HG03066 (cell line): ENCODE results near the gene PTGES.

Experiments used
- ATAC-seq: cut with Tn5 transposase; IDR thresholded peaks from one replicate; pipeline ENCODE4 v1.9.1; 2021; ENCODE audit warnings: low read depth; ENCODE audit not compliant: unreplicated experiment

Gene PTGES

DNA sequence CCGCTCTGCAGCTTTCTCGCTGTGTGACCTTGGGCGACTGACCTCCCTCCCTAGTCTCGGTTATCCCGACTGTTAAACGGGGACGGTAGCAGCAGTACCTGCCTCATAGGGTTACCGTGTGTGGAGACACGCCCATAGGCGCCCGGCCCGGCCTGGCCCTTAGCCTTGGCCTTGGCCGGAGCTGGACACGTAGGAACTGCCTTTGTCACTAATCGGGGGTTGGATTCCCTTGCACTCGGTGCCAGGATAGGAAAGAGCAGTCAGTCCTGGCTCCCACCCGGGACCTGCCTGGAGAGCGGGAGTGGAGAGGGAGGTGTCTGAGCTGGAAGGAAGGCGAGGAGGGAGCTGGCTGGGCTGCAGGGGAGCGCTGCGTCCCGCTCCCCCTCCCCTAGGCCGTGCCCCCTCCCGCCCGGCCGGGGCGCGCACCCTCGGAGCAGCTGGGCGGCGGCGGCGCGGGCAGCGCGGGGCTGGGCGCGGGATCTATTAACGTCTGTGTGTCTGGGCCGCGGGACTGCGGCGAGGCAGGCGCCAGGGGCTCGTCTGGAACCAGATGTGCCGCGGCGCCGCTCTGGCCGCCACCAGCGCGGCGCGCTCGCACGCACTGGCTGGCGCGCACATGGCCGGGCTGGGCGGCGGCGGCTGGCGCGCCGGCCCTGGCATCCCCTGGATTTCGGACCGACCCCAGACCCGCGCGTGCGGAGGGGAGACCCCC lies 55.7 kb downstream of the PTGES start:
- ATAC-seq: no peak

GRCh38 chr9:129695870-129696269 lies 57.0 kb downstream of the PTGES start:
- ATAC-seq: no peak

- no peak for ATAC-seq
These were observed 58.6 kb downstream of the PTGES start for GRCh38 chr9:129694243-129694646.

GRCh38 chr9:129693741-129694140 lies 59.1 kb downstream of the PTGES start:
- no peak for ATAC-seq

DNA sequence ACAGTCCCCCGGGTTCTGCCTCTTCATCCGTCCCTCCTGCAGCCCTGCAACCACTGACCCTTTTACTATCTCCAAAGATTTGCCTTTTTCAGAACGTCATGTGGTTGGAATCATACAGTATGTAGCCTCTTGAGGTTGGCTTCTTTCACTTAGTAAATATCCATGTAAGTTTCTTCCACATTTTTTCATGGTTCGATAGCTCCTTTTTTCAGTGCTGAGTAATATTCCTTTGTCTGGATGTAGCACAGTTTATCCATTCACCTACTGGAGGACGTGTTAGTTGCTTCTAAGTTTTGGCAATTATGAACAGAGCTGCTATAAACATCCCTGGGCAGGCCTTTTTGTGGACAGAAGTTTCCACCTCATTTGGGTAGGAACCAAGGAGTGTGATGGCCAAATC lies 60.3 kb downstream of the PTGES start:
- ATAC-seq: no peak
